Esophagus muscularis mucosa (tissue), 4 donors: ENCODE results near the gene RIN2. TPM values are rescaled to one million over a fixed set of nuclear protein-coding genes. Genes with fewer than 3 reads are reported as not detected.

Experiments used
- DNase-seq: peaks from one replicate; pipeline ENCODE4 v3.0.0-alpha.2; 2017; ENCODE audit errors: extremely low spot score
- H3K27ac ChIP-seq, 4 donors: fragments of 200-600 bp; sonication (generic); replicated peaks in 1 of 4; 1 replicate in 3 of 4; 2 replicates in 1 of 4; pipeline ENCODE4 v1.5.1; 2016 to 2019; ENCODE audit warnings: mild to moderate bottlenecking in 1 of 4
- H3K27me3 ChIP-seq, 4 donors: fragments of 200-600 bp; sonication (generic); one replicate each; pipeline versions ENCODE4 v1.5.1 to v1.6.0; 2016 to 2019
- H3K36me3 ChIP-seq, 4 donors: fragments of 200-600 bp; sonication (generic); one replicate each; pipeline ENCODE4 v1.5.1; 2016 to 2019
- H3K4me1 ChIP-seq, 4 donors: fragments of 200-600 bp; sonication (generic); one replicate each; pipeline ENCODE4 v1.5.1; 2016 to 2019
- H3K4me3 ChIP-seq, 4 donors: fragments of 200-600 bp; sonication (generic); 1 replicate in 2 of 4; 2 replicates in 2 of 4; pipeline ENCODE4 v1.5.1; 2016 to 2019; ENCODE audit warnings: mild to moderate bottlenecking in 4 of 4, moderate library complexity in 1 of 4
- H3K9me3 ChIP-seq, 4 donors: fragments of 200-600 bp; sonication (generic); 1 replicate in 3 of 4; 2 replicates in 1 of 4; pipeline ENCODE4 v1.5.1; 2016 to 2019
- CTCF ChIP-seq, 3 experiments: fragments of 200-600 bp in 2 of 3; fragments of 450-650 bp in 1 of 3; sonication (generic) in 2 of 3; IDR thresholded peaks; one replicate each; pipeline ENCODE4 v1.5.1; 2017 to 2019; ENCODE audit warnings: antibody characterized with exemption in 3 of 3, mild to moderate bottlenecking in 2 of 3, moderate library complexity in 1 of 3
- EP300 ChIP-seq: sonication (generic); formaldehyde crosslinking; IDR thresholded peaks from one replicate; pipeline ENCODE4 v1.6.1; 2017; ENCODE audit warnings: antibody characterized with exemption
- POLR2A ChIP-seq: fragments of 450-650 bp; IDR thresholded peaks from one replicate; pipeline ENCODE4 v1.6.1; 2017; ENCODE audit warnings: antibody characterized with exemption, moderate library complexity, mild to moderate bottlenecking, low read depth
- POLR2AphosphoS5 ChIP-seq, 2 donors: sonication (generic); formaldehyde crosslinking; IDR thresholded peaks; one replicate each; pipeline ENCODE4 v1.6.1; 2017; ENCODE audit warnings: antibody characterized with exemption in 2 of 2
- WGBS: methylation state at CpG from one replicate; pipeline ENCODE4 v1.1.5; 2018; 5-methylcytosine and 5-hydroxymethylcytosine counted together
- intact Hi-C: fragments of 100-400 bp; cut with DNase I; formaldehyde crosslinking; loops from one replicate; pipeline ENCODE4 v1.15.1; 2023
- total RNA-seq, 4 donors: library from RNA; depleted of rRNA; stranded (reverse); fragments of >200 nt; gene quantifications; one replicate each; pipeline versions ENCODE4 v1.1.0 to v1.2.1, GENCODE V29; 2016

RIN2 gene
- total RNA-seq, 4 donors from 2014 or later, result 49.8 to 65.1 (median 53.0) TPM

GRCh38 chr20:19789446-19789845 lies 31.4 kb downstream of the RIN2 start:
- Histone ChIP-seq H3K27ac (no peak overlapping the region), H3K27me3 (no peaks in the 10 kb centered on the region), H3K9me3 (peaks cover 0 to 9% (median 0%) of the 10 kb centered on the region in 4 donors), H3K4me3 (no peak overlapping the region), H3K4me1 (peaks cover 24 to 27% (median 26%) of the 10 kb centered on the region in 4 donors), H3K36me3 (no peaks in the 10 kb centered on the region)
- intact Hi-C loops, result loop anchor here (10.0 kb wide), 1 partner anchor 95 kb away; no protein-coding TSS in a partner anchor
- TF ChIP-seq POLR2A, result no peak
- no peak for TF ChIP-seq EP300
- TF ChIP-seq POLR2AphosphoS5 (IDR thresholded peaks at IDR 0.05), result no peak
- TF ChIP-seq CTCF (IDR thresholded peaks at IDR 0.05), result no peak
- 78% methylated on average over 2 of the region's 2 CpGs for WGBS
- no peak for DNase-seq

- Histone ChIP-seq H3K4me1 (peaks cover 0 to 3% (median 2%) of the 10 kb centered on the region in 4 donors), H3K36me3 (no peaks in the 10 kb centered on the region), H3K9me3 (peaks cover 0 to 9% (median 0%) of the 10 kb centered on the region in 4 donors), H3K4me3 (no peak overlapping the region), H3K27me3 (no peaks in the 10 kb centered on the region), H3K27ac (no peak overlapping the region)
- DNase-seq, result no peak
- intact Hi-C loops, result no loop called here
- TF ChIP-seq POLR2A (no peak), EP300 (no peak), POLR2AphosphoS5 (IDR thresholded peaks at IDR 0.05) (no peak), CTCF (IDR thresholded peaks at IDR 0.05) (no peak)
- WGBS, result 83% methylated on average over 2 of the region's 2 CpGs
Observed at GRCh38 chr20:19791887-19792286, 33.8 kb downstream of the RIN2 start.

- TF ChIP-seq EP300, result no peak
- TF ChIP-seq POLR2A, result no peak
- no peak for TF ChIP-seq POLR2AphosphoS5 (IDR thresholded peaks at IDR 0.05)
- no peak for TF ChIP-seq CTCF (IDR thresholded peaks at IDR 0.05)
- H3K36me3 ChIP-seq, result no peaks in the 10 kb centered on the region
- H3K27me3 ChIP-seq, result no peaks in the 10 kb centered on the region
- H3K27ac ChIP-seq, result no peak overlapping the region
- intact Hi-C loops, result no loop called here
- WGBS, result 93% methylated on average over 2 of the region's 2 CpGs
- H3K4me3 ChIP-seq, result no peak overlapping the region
- H3K4me1 ChIP-seq, result no peaks in the 10 kb centered on the region
- H3K9me3 ChIP-seq, result peaks cover 0 to 4% (median 0%) of the 10 kb centered on the region in 4 donors
- DNase-seq, result no peak
Observed at GRCh38 chr20:19793716-19794115, 35.7 kb downstream of the RIN2 start.

- 77% methylated on average over 5 of the region's 5 CpGs for WGBS
- no peaks in the 10 kb centered on the region for H3K4me1 ChIP-seq
- no peaks in the 10 kb centered on the region for H3K27me3 ChIP-seq
- TF ChIP-seq EP300, result no peak
- DNase-seq, result no peak
- intact Hi-C loops, result no loop called here
- no peaks in the 10 kb centered on the region for H3K9me3 ChIP-seq
- H3K27ac ChIP-seq, result no peak overlapping the region
- no peak overlapping the region for H3K4me3 ChIP-seq
- H3K36me3 ChIP-seq, result peaks cover 4 to 6% (median 4%) of the 10 kb centered on the region in 4 donors
Observed at GRCh38 chr20:19794941-19795340, 36.9 kb downstream of the RIN2 start.

- no peak for DNase-seq
- WGBS, result 89% methylated on average over 5 of the region's 5 CpGs
- peaks cover 0 to 11% (median 0%) of the 10 kb centered on the region in 4 donors for H3K4me1 ChIP-seq
Observed at GRCh38 chr20:19799325-19799724, 41.3 kb downstream of the RIN2 start.

More at GRCh38 chr20:19799325-19799724, 41.3 kb downstream of the RIN2 start:
- H3K27ac ChIP-seq, result no peak overlapping the region
- H3K9me3 ChIP-seq, result no peaks in the 10 kb centered on the region
- intact Hi-C loops, result no loop called here
- TF ChIP-seq POLR2A (no peak), POLR2AphosphoS5 (IDR thresholded peaks at IDR 0.05) (no peak), EP300 (no peak), CTCF (IDR thresholded peaks at IDR 0.05) (no peak)
- H3K4me3 ChIP-seq, result no peak overlapping the region
- H3K27me3 ChIP-seq, result no peaks in the 10 kb centered on the region
- peaks cover 12 to 40% (median 20%) of the 10 kb centered on the region in 4 donors for H3K36me3 ChIP-seq
